ENCODE data around the gene STK10.

STK10 gene

DNA sequence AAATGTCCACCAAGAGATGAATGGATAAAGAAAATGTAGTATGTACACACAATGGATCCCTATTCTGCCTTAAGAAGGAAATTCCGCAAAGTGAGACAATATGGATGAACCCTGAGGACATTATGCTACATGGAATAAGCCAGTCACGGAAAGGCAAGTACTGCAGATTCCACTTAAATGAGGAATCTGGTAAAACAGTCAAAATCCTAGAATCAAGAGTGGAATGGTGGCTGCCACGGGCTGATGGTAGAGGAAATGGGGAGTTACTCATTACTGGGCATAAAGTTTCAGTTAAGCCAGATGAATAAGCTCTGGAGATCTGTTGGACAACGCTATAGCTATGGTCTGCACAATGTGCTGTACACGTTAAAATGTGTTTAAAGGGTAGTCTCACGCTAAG is 47.2 kb downstream of the STK10 start:
- no peak for DNase-seq

- no peak for DNase-seq
Observed at GRCh38 chr5:172140120-172140519, 47.9 kb downstream of the STK10 start.

DNA sequence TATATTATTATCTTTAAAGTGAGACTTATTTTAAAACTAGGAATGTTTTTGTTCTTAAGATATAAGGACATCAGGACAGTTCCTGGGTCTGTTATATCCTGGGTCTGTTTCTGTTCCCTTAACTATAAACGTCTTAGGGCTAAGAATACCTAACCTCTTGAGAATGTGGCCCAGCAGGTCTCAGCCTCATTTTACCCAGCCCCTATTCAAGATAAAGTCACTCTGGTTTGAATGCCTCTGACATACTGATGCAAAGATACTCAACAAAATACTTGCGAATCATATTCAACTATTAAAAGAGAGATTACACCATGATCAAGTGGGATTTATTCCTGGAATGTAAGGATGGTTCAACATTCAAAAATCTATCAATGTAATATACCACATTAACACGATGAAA is 51.0 kb downstream of the STK10 start:
- DNase-seq, result no peak

DNA sequence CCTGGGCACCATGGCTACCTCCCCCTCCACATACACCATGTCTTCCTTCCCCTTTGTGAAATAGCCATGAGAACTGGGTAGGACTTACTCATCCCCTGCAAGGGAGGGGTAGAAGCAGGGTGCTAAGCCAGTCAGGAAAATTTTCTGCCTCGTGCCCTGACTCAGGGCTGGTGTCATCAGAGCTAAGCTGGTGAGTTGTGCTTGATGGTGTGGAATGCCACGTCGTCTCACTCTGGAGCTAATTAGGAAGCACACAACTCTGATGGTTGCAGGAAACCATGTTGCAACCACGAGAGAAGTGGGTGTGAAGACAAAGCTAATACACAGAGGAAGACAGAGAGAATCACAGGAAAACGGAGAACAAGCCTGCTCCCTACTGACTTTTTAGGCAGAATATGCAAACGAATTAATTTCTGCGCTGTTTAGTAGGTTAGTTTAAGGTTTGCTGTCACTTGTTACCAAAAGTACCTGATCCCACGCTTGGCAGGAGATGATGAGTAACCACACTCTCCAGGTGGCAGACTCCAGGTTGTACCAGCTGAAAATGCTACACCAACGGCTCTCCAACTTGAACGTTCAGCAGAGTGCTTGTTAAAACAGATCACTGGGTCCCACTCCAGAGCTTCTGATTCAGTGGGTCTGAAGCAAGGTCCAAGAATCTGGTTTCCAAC is 54.5 kb downstream of the STK10 start:
- peak; percentile 71 for DNase-seq

GRCh38 chr5:172131690-172132089 is 56.3 kb downstream of the STK10 start:
- DNase-seq, result no peak

- no peak for DNase-seq
Observed at GRCh38 chr5:172129256-172129910, 58.6 kb downstream of the STK10 start.

GRCh38 chr5:172127581-172127980 is 60.4 kb downstream of the STK10 start:
- DNase-seq, result no peak

GRCh38 chr5:172123269-172123692 is 64.7 kb downstream of the STK10 start:
- DNase-seq, result no peak

- no peak for DNase-seq
Observed at GRCh38 chr5:172119921-172120688, 67.9 kb downstream of the STK10 start.

GRCh38 chr5:172118891-172119290 is 69.1 kb downstream of the STK10 start:
- no peak for DNase-seq

- no peak for DNase-seq
Observed at GRCh38 chr5:172117977-172118701, 69.9 kb downstream of the STK10 start.

GRCh38 chr5:172115541-172115982 is 72.5 kb downstream of the STK10 start:
- peak; percentile 81 for DNase-seq

DNA sequence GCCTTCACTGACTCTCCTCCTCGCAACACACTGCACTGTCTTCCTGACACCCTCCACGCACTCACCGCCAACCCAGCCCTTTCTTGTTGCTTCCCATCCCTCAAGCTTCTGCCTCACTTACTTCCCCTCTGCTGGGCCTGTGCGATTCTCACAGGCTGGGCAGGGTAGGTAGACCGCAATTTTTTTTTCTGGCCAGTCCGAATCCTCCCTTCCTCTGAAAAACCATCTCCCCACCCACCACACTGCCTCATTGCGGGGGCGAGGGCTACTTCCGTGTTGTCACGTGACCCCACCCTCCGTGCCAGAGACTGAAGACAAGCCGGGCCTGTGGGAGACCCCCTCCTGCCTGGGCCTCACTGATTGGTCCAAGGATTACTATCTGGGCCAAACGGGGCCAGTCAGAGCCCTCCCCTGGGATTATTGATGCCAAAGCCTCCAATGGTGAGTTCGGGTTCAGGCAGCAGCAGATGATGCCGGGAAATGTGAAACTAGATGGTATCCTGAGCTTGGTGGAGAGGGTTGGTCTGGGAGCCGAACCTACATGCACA is 73.1 kb downstream of the STK10 start:
- peak; percentile 100 for DNase-seq

DNA sequence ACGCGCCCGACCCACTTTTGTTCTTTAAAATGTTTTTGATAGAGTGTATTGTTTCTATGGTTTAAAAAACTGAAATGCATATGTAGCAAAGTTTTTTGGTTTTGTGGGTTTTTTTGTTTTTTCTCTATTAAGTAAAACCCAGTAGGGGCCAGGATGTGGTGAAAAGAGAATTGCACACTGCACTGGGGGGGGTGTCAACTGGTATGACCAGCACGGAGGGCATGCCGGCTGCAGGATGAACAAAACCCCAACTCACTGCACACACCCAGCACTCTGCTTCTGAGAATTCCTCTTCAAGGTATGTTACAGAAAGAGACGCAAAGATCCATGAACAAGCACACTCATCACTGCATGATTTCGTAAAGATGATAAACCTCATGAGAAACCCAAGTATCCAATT is 75.0 kb downstream of the STK10 start:
- peak; percentile 77 for DNase-seq

GRCh38 chr5:172111852-172112225 is 76.2 kb downstream of the STK10 start:
- DNase-seq, result no peak

DNA sequence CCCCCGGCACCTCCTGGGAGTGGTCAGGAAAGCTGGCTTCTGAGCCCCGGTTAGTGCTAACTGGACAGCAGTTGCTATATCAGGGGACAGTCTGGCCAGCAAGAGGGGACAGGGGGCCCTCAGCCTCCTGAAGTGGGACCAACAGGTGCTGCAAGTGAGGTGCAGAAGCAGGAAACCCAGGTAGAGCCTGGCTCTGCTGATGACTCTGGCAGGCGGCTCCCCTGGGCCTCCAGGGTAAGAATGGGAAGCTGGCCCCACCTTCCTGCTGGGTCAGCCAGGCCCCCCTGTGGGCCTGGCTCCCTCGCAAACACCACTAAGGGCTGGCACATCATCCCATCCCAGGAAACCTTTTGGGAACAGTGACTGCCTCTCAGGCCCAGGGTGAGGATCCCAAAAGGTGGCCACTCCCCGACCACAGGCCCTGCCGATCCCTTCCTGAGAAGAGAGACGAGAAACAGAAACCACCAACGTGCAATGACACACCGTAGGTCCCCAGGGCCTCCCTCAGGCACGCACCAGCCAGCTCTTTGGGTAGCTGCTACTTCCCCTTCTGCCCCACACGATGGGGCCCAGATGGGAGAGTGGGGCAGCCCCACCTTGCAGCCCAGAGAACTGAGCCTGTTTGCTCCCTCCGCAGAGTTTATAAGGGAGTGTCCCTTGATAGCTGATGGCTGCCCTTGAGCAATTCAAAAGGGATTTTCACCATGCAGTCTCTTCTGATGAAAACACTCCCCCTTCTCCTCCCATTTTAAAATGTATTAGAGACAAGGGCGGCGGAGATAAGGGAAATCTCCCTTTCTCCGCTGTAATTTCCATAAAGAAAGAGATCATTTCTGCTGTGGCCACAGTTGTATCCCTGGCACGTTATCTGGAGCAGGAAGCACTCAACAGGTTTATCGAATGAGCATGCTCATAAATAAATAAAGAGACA is 76.8 kb downstream of the STK10 start:
- DNase-seq, result peak; percentile 93

GRCh38 chr5:172110260-172110815 is 77.7 kb downstream of the STK10 start:
- no peak for DNase-seq

DNA sequence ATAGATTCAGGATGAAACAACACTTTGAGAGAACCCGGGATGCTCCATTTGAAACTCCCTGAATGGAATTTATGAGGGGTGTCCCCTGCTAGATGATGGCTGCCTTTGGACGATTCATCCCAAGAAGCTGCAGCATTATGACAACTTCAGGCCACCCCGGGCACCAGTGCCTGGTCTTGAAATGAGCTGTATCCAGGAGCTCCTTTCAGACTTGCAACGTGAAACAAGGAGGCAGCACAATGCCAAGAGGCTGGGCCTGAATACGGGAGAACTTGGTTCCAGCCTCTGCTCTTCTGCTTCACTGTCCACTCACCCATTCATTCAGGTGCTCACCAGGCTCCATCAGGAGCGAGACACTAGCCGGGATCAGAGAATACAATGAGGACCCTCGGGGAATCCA is 78.3 kb downstream of the STK10 start:
- DNase-seq, result no peak

- DNase-seq, result no peak
Observed at GRCh38 chr5:172107571-172107970, 80.5 kb downstream of the STK10 start.

GRCh38 chr5:172106511-172107356 is 81.3 kb downstream of the STK10 start:
- DNase-seq, result peak; percentile 84

GRCh38 chr5:172105811-172106210 is 82.2 kb downstream of the STK10 start:
- DNase-seq, result no peak

Data from KG1 (cell line).